Endothelial cell of umbilical vein (primary cell): ENCODE data around the gene CRYZL1. TPM values are rescaled to one million over a fixed set of nuclear protein-coding genes. Genes with fewer than 3 reads are reported as not detected.

Source experiments
- BruUV-seq: library from RNA; stranded (reverse); fragments of 400-500 nt; replicated peaks from 2 replicates; lab custom pipeline; 2021; lab: Mats Ljungman, UMichigan
- CTCF ChIA-PET: fragments of 300-600, 350-600 bp; sonication (Branson Sonifier 250); formaldehyde crosslinking; loops from one replicate; lab custom pipeline; 2021; ENCODE audit warnings: antibody characterized with exemption, inconsistent platforms; lab: Charles Lee
- POLR2A ChIA-PET: fragments of 300-600, 350-600 bp; sonication (Branson Sonifier 250); formaldehyde crosslinking; loops from one replicate; lab custom pipeline; 2021; ENCODE audit warnings: antibody characterized with exemption, inconsistent platforms; lab: Charles Lee
- DNase-seq: peaks from one replicate; pipeline ENCODE4 v3.0.0-alpha.2; 2011; ENCODE audit warnings: low read depth, low spot score
- FAIRE-seq: peaks from 2 replicates; lab custom pipeline; 2011; peaks lifted over from hg19 to GRCh38; lab: Jason Lieb, UNC
- H2AFZ ChIP-seq: 2 replicates; pipeline ENCODE4 v1.6.0; 2012; ENCODE audit warnings: low read depth, low read length, control low read depth, inconsistent platforms
- H3K27ac ChIP-seq: 2 replicates; pipeline ENCODE4 v1.5.1; 2011; ENCODE audit warnings: low read depth, mild to moderate bottlenecking, control low read depth, low read length, moderate library complexity; ENCODE audit not compliant: insufficient read depth
- H3K27me3 ChIP-seq, 2 experiments: 2 replicates each; pipeline versions ENCODE4 v1.6.0 to v1.6.1; 2011; ENCODE audit warnings: low read length in 2 of 2, mixed read lengths in 1 of 2; ENCODE audit not compliant: control insufficient read depth in 2 of 2, insufficient read depth in 2 of 2
- H3K36me3 ChIP-seq, 2 experiments: 2 replicates in 1 of 2; 3 replicates in 1 of 2; pipeline ENCODE4 v1.5.1; 2011; ENCODE audit warnings: low read length in 2 of 2, mild to moderate bottlenecking in 1 of 2, moderate library complexity in 1 of 2; ENCODE audit not compliant: control insufficient read depth in 2 of 2, insufficient read depth in 2 of 2; ENCODE audit errors: extremely low read depth in 1 of 2
- H3K4me1 ChIP-seq: 3 replicates; pipeline ENCODE4 v1.5.1; 2011; ENCODE audit warnings: mild to moderate bottlenecking, low read length; ENCODE audit not compliant: control insufficient read depth, insufficient read depth; ENCODE audit errors: extremely low read depth
- H3K4me2 ChIP-seq: 2 replicates; pipeline ENCODE4 v1.6.1; 2011; ENCODE audit warnings: low read length, control low read depth, mixed read lengths; ENCODE audit not compliant: insufficient read depth
- H3K4me3 ChIP-seq, 3 experiments: fragments of 200-600 bp in 1 of 3; sonication (generic), shearing (Covaris generic) in 1 of 3; replicated peaks in 1 of 3; 2 replicates each; pipeline ENCODE4 v1.5.1; 2011 to 2016; ENCODE audit warnings: control low read depth in 3 of 3, low read length in 3 of 3, mild to moderate bottlenecking in 2 of 3, inconsistent platforms in 1 of 3, low read depth in 1 of 3, moderate library complexity in 1 of 3; ENCODE audit not compliant: insufficient read depth in 1 of 3
- H3K79me2 ChIP-seq: 2 replicates; pipeline ENCODE4 v1.6.0; 2012; ENCODE audit warnings: low read length, inconsistent platforms; ENCODE audit not compliant: control insufficient read depth, insufficient read depth
- H3K9ac ChIP-seq: replicated peaks from 2 replicates; pipeline ENCODE3; 2011; ENCODE audit warnings: low read length, control low read depth; ENCODE audit not compliant: insufficient read depth; ENCODE audit errors: extremely low read depth
- H3K9me1 ChIP-seq: replicated peaks from 3 replicates; pipeline ENCODE4 v1.6.0; 2011; ENCODE audit warnings: mild to moderate bottlenecking, low read length; ENCODE audit not compliant: control insufficient read depth, insufficient read depth; ENCODE audit errors: extremely low read depth
- H3K9me3 ChIP-seq: replicated peaks from 2 replicates; pipeline ENCODE4 v1.5.1; 2012; ENCODE audit warnings: low read length, inconsistent platforms; ENCODE audit not compliant: control insufficient read depth, insufficient read depth
- H4K20me1 ChIP-seq: replicated peaks from 2 replicates; pipeline ENCODE3; 2011; ENCODE audit warnings: mild to moderate bottlenecking, low read length; ENCODE audit not compliant: control insufficient read depth, insufficient read depth; ENCODE audit errors: extremely low read depth
- CTCF ChIP-seq, 2 donors: IDR thresholded peaks; 1 replicate in 1 of 2; 2 replicates in 1 of 2; pipeline ENCODE4 v1.5.1; 2011; ENCODE audit warnings: low read length in 2 of 2, mild to moderate bottlenecking in 2 of 2, moderate library complexity in 2 of 2, control low read depth in 1 of 2, inconsistent platforms in 1 of 2, low read depth in 1 of 2; ENCODE audit not compliant: insufficient read depth in 1 of 2; ENCODE audit errors: extremely low read depth in 1 of 2
- FOS ChIP-seq: IDR thresholded peaks from 2 replicates; pipeline ENCODE4 v1.6.1; 2011; ENCODE audit warnings: mild to moderate bottlenecking, low read length, moderate library complexity, borderline replicate concordance; ENCODE audit not compliant: insufficient read depth
- JUN ChIP-seq: IDR thresholded peaks from 2 replicates; pipeline ENCODE4 v1.6.1; 2011; ENCODE audit warnings: borderline replicate concordance, low read depth; ENCODE audit not compliant: insufficient read length, insufficient read depth
- dilution Hi-C: fragments of 300-500 bp; cut with MboI; formaldehyde crosslinking; loops from one replicate; pipeline ENCODE4 v1.15.0; 2019; ENCODE audit warnings: low sequenced_read_pairs; ENCODE audit not compliant: extremely low pct_ligation_motif_present
- intact Hi-C: fragments of 100-400 bp; cut with micrococcal nuclease; formaldehyde crosslinking; loops from one replicate; pipeline ENCODE4 v1.10.0; 2022
- polyA plus RNA-seq, 4 experiments: library from polyadenylated mRNA; depleted of rRNA in 3 of 4; stranded (reverse) in 3 of 4; unstranded in 1 of 4; fragments of >200 nt; gene quantifications; 2 replicates each; pipeline versions ENCODE4 v1.2.1 to v1.2.3, GENCODE V29; 2011 to 2012; ENCODE audit warnings: missing spikeins in 1 of 4
- total RNA-seq: library from RNA; stranded (reverse); gene quantifications from 2 replicates; pipeline ENCODE4 v1.2.3, GENCODE V29; 2021

CRYZL1 gene
- total and polyA plus RNA-seq, 2 donors (not counting 3 experiments of a cell fraction or from before 2014, with no cell fraction given), result 26.4 to 42.1 TPM

GRCh38 chr21:33685613-33686197 lies 44.2 kb upstream of the CRYZL1 start:
- no peaks in the 10 kb centered on the region for H3K9me1 ChIP-seq
- dilution Hi-C loops (no loop called here), intact Hi-C loops (no loop called here)
- peak overlapping the region; percentile 93 for H3K4me2 ChIP-seq
- no peaks in the 10 kb centered on the region for H3K9me3 ChIP-seq
- no TSS peak for BruUV-seq
- POLR2A ChIA-PET, result interaction anchor here (0.5 to 0.7 kb wide), 2 partner anchors 19 to 109 kb away, joined by 8 read pairs; no protein-coding TSS in a partner anchor
- H3K27ac ChIP-seq, result peak overlapping the region; percentile 93
- peaks cover 4% of the 10 kb centered on the region for H4K20me1 ChIP-seq
- FAIRE-seq, result peak; percentile 35
- H3K4me1 ChIP-seq, result peaks cover 44% of the 10 kb centered on the region
- H3K9ac ChIP-seq, result peak overlapping the region; percentile 75
- CTCF ChIA-PET, result interaction anchor here (1.0 to 2.7 kb wide), 12 partner anchors 10 to 80 kb away, joined by 3 to 24 read pairs (median 4); no protein-coding TSS in a partner anchor
- H3K27me3 ChIP-seq, result no peaks in the 10 kb centered on the region
- no peaks in the 10 kb centered on the region for H3K36me3 ChIP-seq
- peak; percentile 82 for DNase-seq
- H2AFZ ChIP-seq, result no peak overlapping the region
- TF ChIP-seq JUN (peak; percentile 46), CTCF (IDR thresholded peaks at IDR 0.05; ENCODE audit: extremely low read depth in 1 of 2, insufficient read depth in 1 of 2, low read depth in 1 of 2, low read length in 2 of 2) (no peak), FOS (peak; percentile 59)
- H3K4me3 ChIP-seq, result no peak overlapping the region
- H3K79me2 ChIP-seq, result peaks cover 74% of the 10 kb centered on the region
